ENCODE data around the gene ITLN2.
A peak's percentile ranks its signal among the peaks of the same experiment; 100 is the strongest.
"Not testable (repeated sequence)": the region's sequence is repeated elsewhere in the genome, so short reads cannot be mapped to it uniquely, and the experiment has no call there.

Gene ITLN2

DNA sequence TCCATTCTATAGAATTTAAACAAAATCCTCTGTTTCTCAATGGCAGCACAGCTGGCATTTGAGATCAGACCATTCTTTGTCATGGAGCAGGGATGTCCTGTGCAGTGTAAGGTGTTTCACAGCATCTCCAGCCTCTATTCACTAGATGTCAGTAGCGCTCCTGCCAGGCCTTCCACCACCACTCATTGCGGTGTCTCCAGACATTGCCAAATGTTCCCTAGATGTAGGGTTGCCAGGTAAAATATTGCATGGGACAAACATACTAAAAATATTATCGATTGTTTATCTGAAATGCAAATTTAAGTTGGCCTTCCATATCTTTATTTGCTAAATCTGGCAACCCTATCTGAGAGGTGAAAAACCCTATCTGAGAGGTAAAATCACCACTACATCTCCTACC lies 11.7 kb downstream of the ITLN2 start:
- Histone ChIP-seq H3K4me2 (ENCODE audit: low read length) (no peak overlapping the region), H3K4me1 (ENCODE audit: low read length) (no peaks in the 10 kb centered on the region)

DNA sequence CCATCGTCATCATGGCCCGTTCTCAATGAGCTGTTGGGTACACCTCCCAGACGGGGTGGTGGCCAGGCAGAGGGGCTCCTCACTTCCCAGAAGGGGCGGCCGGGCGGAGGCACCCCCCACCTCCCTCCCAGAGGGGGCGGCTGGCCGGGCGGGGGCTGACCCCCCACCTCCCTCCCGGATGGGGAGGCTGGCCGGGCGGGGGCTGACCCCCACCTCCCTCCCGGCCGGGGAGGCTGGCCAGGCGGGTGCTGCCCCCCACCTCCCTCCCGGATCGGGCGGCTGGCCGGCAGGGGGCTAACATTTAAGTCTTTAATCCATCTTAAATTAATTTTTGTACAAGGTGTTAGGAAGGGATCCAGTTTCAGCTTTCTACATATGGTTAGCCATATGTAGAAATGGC lies 17.9 kb downstream of the ITLN2 start:
- H3K4me3 ChIP-seq (ENCODE audit: low read length); H2AFZ ChIP-seq (ENCODE audit: low read depth, low read length); H3K9ac ChIP-seq (ENCODE audit: low read length); H3K36me3 ChIP-seq (replicated peaks; ENCODE audit: low read depth, low read length); H3K4me2 ChIP-seq (ENCODE audit: low read length); H3K79me2 ChIP-seq (ENCODE audit: low read length); H3K4me1 ChIP-seq (ENCODE audit: low read length); H4K20me1 ChIP-seq (ENCODE audit: insufficient read depth, low read length); H3K9me3 ChIP-seq (ENCODE audit: insufficient read depth, low read length); H3K27me3 ChIP-seq (ENCODE audit: low read depth, low read length); H3K27ac ChIP-seq (ENCODE audit: low read length): not testable (repeated sequence)

More for the DNA sequence above, 11.7 kb downstream of the ITLN2 start:
- Histone ChIP-seq H4K20me1 (ENCODE audit: insufficient read depth, low read length) (no peaks in the 10 kb centered on the region), H3K36me3 (replicated peaks; ENCODE audit: low read depth, low read length) (no peaks in the 10 kb centered on the region), H3K9ac (ENCODE audit: low read length) (no peak overlapping the region), H3K79me2 (ENCODE audit: low read length) (no peaks in the 10 kb centered on the region), H3K27me3 (ENCODE audit: low read depth, low read length) (no peaks in the 10 kb centered on the region), H3K27ac (ENCODE audit: low read length) (no peak overlapping the region), H3K4me3 (ENCODE audit: low read length) (no peak overlapping the region), H2AFZ (ENCODE audit: low read depth, low read length) (no peak overlapping the region), H3K9me3 (ENCODE audit: insufficient read depth, low read length) (no peaks in the 10 kb centered on the region)
- TF ChIP-seq, protein P1, sequence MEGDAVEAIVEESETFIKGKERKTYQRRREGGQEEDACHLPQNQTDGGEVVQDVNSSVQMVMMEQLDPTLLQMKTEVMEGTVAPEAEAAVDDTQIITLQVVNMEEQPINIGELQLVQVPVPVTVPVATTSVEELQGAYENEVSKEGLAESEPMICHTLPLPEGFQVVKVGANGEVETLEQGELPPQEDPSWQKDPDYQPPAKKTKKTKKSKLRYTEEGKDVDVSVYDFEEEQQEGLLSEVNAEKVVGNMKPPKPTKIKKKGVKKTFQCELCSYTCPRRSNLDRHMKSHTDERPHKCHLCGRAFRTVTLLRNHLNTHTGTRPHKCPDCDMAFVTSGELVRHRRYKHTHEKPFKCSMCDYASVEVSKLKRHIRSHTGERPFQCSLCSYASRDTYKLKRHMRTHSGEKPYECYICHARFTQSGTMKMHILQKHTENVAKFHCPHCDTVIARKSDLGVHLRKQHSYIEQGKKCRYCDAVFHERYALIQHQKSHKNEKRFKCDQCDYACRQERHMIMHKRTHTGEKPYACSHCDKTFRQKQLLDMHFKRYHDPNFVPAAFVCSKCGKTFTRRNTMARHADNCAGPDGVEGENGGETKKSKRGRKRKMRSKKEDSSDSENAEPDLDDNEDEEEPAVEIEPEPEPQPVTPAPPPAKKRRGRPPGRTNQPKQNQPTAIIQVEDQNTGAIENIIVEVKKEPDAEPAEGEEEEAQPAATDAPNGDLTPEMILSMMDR (IDR thresholded peaks at IDR 0.05; ENCODE audit: low read depth, low read length): peak; percentile 55
- no peak for TF ChIP-seq EZH2phosphoT487 (IDR thresholded peaks at IDR 0.05; ENCODE audit: low read depth)

GRCh38 chr1:160935527-160936258 lies 18.9 kb downstream of the ITLN2 start:
- no peak overlapping the region for H3K9ac ChIP-seq (ENCODE audit: low read length)
- H3K27me3 ChIP-seq (ENCODE audit: low read depth, low read length): peaks cover under 1% of the 10 kb centered on the region; the same call in 1 of the 2 replicates
- no peaks in the 10 kb centered on the region for H3K4me1 ChIP-seq (ENCODE audit: low read length)
- no peak overlapping the region for H2AFZ ChIP-seq (ENCODE audit: low read depth, low read length)
- no peak overlapping the region for H3K27ac ChIP-seq (ENCODE audit: low read length)
- no peaks in the 10 kb centered on the region for H3K36me3 ChIP-seq (replicated peaks; ENCODE audit: low read depth, low read length)
- no peaks in the 10 kb centered on the region for H3K79me2 ChIP-seq (ENCODE audit: low read length)
- H3K4me2 ChIP-seq (ENCODE audit: low read length): no peak overlapping the region
- TF ChIP-seq, protein P1 (IDR thresholded peaks at IDR 0.05; ENCODE audit: low read depth, low read length): no peak
- no peak for TF ChIP-seq EZH2phosphoT487 (IDR thresholded peaks at IDR 0.05; ENCODE audit: low read depth)
- no peak overlapping the region for H3K4me3 ChIP-seq (ENCODE audit: low read length)
- H3K9me3 ChIP-seq (ENCODE audit: insufficient read depth, low read length): no peaks in the 10 kb centered on the region
- no peaks in the 10 kb centered on the region for H4K20me1 ChIP-seq (ENCODE audit: insufficient read depth, low read length)

DNA sequence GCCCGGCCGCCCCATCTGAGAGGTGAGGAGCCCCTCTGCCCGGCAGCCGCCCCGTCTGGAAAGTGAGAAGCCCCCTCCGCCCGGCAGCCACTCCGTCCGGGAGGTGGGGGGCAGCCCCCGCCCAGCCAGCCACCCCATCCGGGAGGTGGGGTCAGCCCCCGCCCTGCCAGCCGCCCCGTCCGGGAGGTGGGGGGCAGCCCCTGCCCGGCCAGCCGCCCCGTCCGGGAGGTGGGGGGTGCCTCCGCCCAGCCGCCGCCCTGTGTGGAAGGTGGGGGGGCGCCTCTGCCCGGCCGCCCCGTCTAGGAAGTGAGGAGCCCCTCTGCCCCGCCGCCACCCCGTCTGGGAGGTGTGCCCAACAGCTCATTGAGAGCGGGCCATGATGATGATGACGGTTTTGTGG lies 21.3 kb downstream of the ITLN2 start:
- H3K9me3 ChIP-seq (ENCODE audit: insufficient read depth, low read length); H3K79me2 ChIP-seq (ENCODE audit: low read length); H2AFZ ChIP-seq (ENCODE audit: low read depth, low read length); H3K4me2 ChIP-seq (ENCODE audit: low read length); H3K27me3 ChIP-seq (ENCODE audit: low read depth, low read length); H3K4me1 ChIP-seq (ENCODE audit: low read length); H3K36me3 ChIP-seq (replicated peaks; ENCODE audit: low read depth, low read length); H3K27ac ChIP-seq (ENCODE audit: low read length); H3K9ac ChIP-seq (ENCODE audit: low read length); H4K20me1 ChIP-seq (ENCODE audit: insufficient read depth, low read length); H3K4me3 ChIP-seq (ENCODE audit: low read length): not testable (repeated sequence)

DNA sequence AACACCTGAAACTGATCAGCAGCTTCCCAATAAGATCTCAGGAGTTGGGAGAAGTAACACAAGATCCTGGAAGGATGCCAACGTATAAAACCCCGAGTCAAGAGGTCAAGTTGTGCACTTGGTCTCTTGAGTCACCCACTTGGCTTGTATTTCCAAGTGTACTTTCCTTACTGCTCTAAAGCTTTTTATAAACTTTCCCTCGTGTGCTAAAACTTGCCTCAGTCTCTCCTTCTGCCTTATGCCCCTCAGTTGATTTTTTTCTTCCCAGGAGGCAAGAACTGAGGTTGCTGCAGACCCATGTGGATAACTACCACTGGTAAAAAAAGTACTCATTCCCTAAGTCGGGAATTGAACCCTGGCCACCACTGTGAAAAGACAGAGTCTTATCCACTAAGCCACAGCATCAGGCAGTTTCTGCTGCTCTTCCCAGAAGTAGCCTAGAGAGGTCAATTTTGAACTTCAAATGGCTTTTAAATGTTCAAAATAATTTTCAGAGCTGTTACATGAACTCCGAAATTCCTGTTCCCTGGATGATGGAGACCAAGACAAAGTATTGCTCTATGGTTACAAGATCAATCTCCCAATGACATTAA lies 28.9 kb downstream of the ITLN2 start:
- no peaks in the 10 kb centered on the region for H3K36me3 ChIP-seq (replicated peaks; ENCODE audit: low read depth, low read length)
- no peaks in the 10 kb centered on the region for H3K9me3 ChIP-seq (ENCODE audit: insufficient read depth, low read length)

More for the DNA sequence above, 28.9 kb downstream of the ITLN2 start:
- Histone ChIP-seq H4K20me1 (ENCODE audit: insufficient read depth, low read length) (no peaks in the 10 kb centered on the region), H2AFZ (ENCODE audit: low read depth, low read length) (no peak overlapping the region), H3K4me2 (ENCODE audit: low read length) (no peak overlapping the region), H3K9ac (ENCODE audit: low read length) (no peak overlapping the region), H3K27ac (ENCODE audit: low read length) (no peak overlapping the region), H3K79me2 (ENCODE audit: low read length) (no peaks in the 10 kb centered on the region), H3K27me3 (ENCODE audit: low read depth, low read length) (peaks cover 7% of the 10 kb centered on the region; the same call in 1 of the 2 replicates), H3K4me1 (ENCODE audit: low read length) (no peaks in the 10 kb centered on the region), H3K4me3 (ENCODE audit: low read length) (no peak overlapping the region)
- TF ChIP-seq, protein P1 (IDR thresholded peaks at IDR 0.05; ENCODE audit: low read depth, low read length): no peak
- TF ChIP-seq EZH2phosphoT487 (IDR thresholded peaks at IDR 0.05; ENCODE audit: low read depth): no peak
